Tibial nerve (tissue), 4 donors: ENCODE results near the gene RNF157.

Experiments used
- CTCF ChIP-seq, 5 experiments: fragments of 200-600 bp in 3 of 5; fragments of 450-650 bp in 2 of 5; sonication (generic) in 3 of 5; IDR thresholded peaks; one replicate each; pipeline ENCODE4 v1.5.1; 2016 to 2019; ENCODE audit warnings: antibody characterized with exemption in 5 of 5, mild to moderate bottlenecking in 3 of 5, moderate library complexity in 2 of 5
- EP300 ChIP-seq, 2 donors: sonication (generic); formaldehyde crosslinking; IDR thresholded peaks; one replicate each; pipeline ENCODE4 v1.6.1; 2017; ENCODE audit warnings: antibody characterized with exemption in 2 of 2, mild to moderate bottlenecking in 1 of 2
- POLR2A ChIP-seq, 2 donors: fragments of 450-650 bp; IDR thresholded peaks; one replicate each; pipeline ENCODE4 v1.6.1; 2017; ENCODE audit warnings: antibody characterized with exemption in 2 of 2, mild to moderate bottlenecking in 2 of 2, moderate library complexity in 2 of 2

- TF ChIP-seq CTCF (IDR thresholded peaks at IDR 0.05) = peak in 2 of 5 experiments; percentile 23 to 33
- TF ChIP-seq POLR2A (IDR thresholded peaks at IDR 0.05) = no peak
- TF ChIP-seq EP300 (IDR thresholded peaks at IDR 0.05) = no peak
Observed at GRCh38 chr17:76153640-76154039, 86.7 kb downstream of the RNF157 start.
